Testis (tissue), 2 donors: ENCODE results near the gene NIPSNAP3A.

Source experiments
- POLR2A ChIP-seq: fragments of 450-650 bp; IDR thresholded peaks from one replicate; pipeline ENCODE4 v1.6.1; 2017; ENCODE audit warnings: antibody characterized with exemption, mild to moderate bottlenecking, moderate library complexity
- TF ChIP-seq, protein P1 (sequence below), 3 experiments: fragments of 450-650 bp in 2 of 3; fragments of 200-600 bp in 1 of 3; sonication (generic) in 1 of 3; IDR thresholded peaks; one replicate each; pipeline ENCODE4 v1.5.1; 2016 to 2019; ENCODE audit warnings: antibody characterized with exemption in 3 of 3, mild to moderate bottlenecking in 2 of 3, moderate library complexity in 1 of 3

DNA sequence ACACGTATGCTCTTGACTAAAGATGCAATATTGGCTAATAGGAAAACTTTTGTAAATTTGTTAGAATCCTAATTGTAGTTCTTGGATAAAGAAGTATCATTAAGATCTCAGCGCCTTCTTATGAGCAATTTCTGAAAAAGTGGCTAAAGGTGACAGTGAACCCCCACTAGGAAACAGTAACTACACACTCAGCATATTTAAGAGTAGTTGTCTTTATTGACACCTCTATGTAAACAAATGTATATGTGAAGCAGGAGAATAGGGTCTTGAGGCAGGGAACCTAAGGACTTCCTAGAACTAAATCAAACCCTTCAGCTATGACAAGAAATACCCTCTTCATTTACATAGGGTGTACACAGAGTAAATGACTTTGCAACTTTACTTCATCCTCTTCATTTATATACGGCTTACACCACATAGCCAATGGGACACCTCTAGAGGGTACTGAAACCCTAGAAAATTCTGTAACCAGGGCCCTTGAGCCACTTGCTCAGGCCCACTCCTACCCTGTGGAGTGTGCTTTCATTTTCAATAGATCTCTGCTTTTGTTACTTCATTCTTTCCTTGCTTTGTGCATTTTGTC, 2.8 kb downstream of the NIPSNAP3A start:
- TF ChIP-seq, protein P1, sequence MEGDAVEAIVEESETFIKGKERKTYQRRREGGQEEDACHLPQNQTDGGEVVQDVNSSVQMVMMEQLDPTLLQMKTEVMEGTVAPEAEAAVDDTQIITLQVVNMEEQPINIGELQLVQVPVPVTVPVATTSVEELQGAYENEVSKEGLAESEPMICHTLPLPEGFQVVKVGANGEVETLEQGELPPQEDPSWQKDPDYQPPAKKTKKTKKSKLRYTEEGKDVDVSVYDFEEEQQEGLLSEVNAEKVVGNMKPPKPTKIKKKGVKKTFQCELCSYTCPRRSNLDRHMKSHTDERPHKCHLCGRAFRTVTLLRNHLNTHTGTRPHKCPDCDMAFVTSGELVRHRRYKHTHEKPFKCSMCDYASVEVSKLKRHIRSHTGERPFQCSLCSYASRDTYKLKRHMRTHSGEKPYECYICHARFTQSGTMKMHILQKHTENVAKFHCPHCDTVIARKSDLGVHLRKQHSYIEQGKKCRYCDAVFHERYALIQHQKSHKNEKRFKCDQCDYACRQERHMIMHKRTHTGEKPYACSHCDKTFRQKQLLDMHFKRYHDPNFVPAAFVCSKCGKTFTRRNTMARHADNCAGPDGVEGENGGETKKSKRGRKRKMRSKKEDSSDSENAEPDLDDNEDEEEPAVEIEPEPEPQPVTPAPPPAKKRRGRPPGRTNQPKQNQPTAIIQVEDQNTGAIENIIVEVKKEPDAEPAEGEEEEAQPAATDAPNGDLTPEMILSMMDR (IDR thresholded peaks at IDR 0.05), result no peak
- no peak for TF ChIP-seq POLR2A
